Measurements from ENCODE around the gene C9orf40.

C9orf40 gene

DNA sequence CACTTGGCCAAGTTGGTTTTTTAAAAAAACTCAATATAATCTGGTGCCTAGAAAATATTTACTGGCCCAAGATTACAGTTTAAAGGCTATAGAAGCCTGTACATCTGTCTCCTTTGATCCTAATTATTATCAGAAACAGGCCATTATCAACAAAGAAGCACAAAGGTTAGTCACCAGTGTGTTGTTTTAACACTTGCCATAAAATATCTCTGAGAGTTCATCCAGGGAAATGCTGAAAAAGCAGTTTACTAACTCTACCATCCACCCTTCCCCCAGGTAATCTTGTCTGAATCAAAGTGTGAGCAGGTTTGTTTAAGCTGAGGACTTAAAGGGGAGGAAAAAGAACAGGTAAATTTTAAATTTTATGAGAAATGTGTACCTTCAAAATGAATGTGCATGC lies 51.7 kb downstream of the C9orf40 start:
- no peak overlapping the region for H3K4me3 ChIP-seq (ENCODE audit: low read depth, low read length)
- no peak overlapping the region for H3K27ac ChIP-seq
- no peak for DNase-seq
- TF ChIP-seq, protein P1, sequence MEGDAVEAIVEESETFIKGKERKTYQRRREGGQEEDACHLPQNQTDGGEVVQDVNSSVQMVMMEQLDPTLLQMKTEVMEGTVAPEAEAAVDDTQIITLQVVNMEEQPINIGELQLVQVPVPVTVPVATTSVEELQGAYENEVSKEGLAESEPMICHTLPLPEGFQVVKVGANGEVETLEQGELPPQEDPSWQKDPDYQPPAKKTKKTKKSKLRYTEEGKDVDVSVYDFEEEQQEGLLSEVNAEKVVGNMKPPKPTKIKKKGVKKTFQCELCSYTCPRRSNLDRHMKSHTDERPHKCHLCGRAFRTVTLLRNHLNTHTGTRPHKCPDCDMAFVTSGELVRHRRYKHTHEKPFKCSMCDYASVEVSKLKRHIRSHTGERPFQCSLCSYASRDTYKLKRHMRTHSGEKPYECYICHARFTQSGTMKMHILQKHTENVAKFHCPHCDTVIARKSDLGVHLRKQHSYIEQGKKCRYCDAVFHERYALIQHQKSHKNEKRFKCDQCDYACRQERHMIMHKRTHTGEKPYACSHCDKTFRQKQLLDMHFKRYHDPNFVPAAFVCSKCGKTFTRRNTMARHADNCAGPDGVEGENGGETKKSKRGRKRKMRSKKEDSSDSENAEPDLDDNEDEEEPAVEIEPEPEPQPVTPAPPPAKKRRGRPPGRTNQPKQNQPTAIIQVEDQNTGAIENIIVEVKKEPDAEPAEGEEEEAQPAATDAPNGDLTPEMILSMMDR (IDR thresholded peaks at IDR 0.05; ENCODE audit: low read depth, low read length, missing control alignments) = no peak
- no peaks in the 10 kb centered on the region for H3K27me3 ChIP-seq (replicated peaks)
- no peaks in the 10 kb centered on the region for H3K36me3 ChIP-seq (replicated peaks)
- in situ Hi-C loops (cut with HindIII; ENCODE audit: low pct_ligation_motif_present, low sequenced_read_pairs) = no loop called here

Measured in brain microvascular endothelial cell (primary cell).